Ureter (tissue), 1 donor: ENCODE data around the gene AMER3. TPM values are rescaled to one million over a fixed set of nuclear protein-coding genes. Genes with fewer than 3 reads are reported as not detected.

ENCODE experiments used
- DNase-seq: peaks from one replicate; pipeline ENCODE4 v3.0.0-alpha.2; 2020; ENCODE audit warnings: low spot score
- total RNA-seq: library from RNA; stranded (reverse); gene quantifications from one replicate; pipeline ENCODE4 v1.2.4, GENCODE V29; 2023
- donor health status: DM: yes; HTN: yes; CAD: no.

The AMER3 gene
- total RNA-seq, 1 donor from 2014 or later, result not detected

- DNase-seq, result no peak
Observed at GRCh38 chr2:130749641-130750040, 5.7 kb upstream of the AMER3 start.

DNA sequence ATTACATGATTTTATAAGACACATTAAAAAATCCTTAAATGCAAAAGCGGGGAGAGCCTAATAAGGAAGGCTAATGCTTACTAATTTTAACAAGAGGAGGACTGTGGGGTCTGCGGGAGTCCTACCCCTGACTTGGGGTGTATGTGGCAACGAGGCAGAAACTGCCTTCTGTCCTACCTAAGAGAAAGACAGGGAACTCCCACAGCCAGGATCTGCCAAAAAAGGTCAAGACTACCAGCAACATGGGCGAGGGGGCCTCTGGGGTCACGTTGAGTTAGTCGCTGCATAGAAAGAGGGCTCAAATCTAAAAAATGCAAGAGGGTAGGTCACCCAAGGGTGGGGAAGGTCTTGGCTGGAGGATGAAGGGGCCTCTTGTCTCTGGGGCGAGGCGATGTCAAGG, 529 bp upstream of the AMER3 start:
- no peak for DNase-seq

DNA sequence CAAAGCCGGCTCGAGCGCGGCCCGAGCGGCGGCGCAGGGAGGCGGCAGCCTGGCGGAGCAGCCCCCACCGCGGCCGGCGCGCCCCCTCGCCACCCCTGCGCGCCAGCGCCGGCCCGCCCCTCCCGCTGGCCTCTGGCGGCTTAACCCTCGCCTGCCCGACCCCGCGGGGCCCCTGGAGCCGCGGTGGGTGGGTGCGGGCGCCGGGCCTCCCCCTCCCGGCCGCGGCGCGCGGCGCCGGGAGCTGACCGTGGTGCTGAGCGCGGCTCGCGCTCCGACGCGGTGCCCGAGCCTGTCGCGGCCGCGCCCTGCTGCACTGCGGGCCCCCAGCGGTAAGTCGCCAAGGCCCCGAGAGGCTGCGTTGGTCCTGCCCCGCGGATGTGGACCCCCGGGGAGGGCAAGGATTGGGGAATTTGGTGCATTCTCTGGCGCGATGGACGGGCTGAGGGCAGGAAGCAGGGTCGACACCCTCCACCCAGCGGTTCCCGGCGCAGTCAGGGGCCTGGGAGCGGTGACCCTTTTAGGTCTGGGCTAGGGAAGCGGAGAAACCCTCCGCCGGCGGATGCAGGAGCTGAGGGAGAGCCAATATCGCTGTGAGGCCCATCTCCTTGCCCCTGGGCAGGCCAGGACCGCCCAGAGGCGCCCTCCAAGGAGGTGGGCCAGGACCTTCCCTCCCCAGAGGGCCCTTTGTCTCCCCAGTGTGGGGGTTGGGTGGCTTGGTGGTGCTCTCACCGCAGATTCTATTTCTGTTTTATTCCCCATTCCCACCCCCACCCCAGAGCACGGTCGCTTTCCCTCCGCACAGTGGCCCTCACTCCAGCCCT, 923 bp downstream of the AMER3 start:
- no peak for DNase-seq

GRCh38 chr2:130756874-130757668, 1.7 kb downstream of the AMER3 start:
- no peak for DNase-seq

GRCh38 chr2:130759906-130760753, 4.8 kb downstream of the AMER3 start:
- DNase-seq, result no peak

DNA sequence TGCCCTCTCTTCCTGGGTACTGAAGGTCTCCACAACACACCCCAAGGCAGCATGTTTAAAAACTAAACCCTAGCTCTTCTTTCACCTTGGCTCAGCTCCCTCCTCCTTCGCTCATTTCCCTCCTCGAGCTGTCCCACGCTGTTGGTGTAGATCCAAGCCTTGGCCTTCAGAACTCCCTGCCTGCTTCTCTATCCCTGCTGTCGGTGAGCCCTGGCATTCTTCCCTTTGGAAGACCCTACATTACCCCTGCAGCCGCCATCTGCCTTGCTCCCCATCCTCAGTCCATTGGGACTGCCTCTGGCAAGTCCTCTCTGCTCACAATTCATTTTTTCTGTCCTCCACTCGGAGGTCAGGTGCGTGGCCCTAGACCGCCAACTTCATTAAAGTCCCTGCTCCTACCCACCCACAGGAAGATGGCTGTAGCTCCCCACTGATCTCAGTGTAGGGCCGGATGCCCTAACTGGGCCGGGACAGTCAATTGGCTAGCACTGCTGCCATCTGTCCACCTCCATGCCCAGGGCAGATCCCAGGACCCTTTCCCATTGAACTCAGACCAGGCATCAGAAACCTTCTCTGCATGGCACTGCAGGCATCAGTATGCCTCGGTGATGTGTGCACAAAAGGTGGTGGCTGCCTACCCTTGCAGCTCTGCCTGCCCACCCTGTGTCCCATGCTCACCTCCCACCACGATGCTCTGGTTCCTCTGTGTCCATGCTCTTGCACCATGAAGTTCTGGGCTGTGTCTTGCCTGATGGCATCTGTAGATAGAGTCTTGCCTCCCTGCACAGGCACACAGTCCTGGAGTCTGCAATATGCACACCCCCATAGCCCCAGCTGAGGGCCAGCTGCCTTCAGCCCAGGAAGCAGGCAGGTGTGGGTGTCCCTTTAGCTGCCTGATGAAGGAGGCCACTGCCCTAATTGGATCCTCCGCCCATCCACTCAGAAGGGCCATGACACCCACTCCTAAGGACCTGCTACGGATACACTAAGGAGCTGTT, 5.7 kb downstream of the AMER3 start:
- no peak for DNase-seq

- no peak for DNase-seq
Observed at GRCh38 chr2:130762031-130762909, 6.9 kb downstream of the AMER3 start.

- DNase-seq, result no peak
Observed at GRCh38 chr2:130762910-130763385, 7.6 kb downstream of the AMER3 start.

DNA sequence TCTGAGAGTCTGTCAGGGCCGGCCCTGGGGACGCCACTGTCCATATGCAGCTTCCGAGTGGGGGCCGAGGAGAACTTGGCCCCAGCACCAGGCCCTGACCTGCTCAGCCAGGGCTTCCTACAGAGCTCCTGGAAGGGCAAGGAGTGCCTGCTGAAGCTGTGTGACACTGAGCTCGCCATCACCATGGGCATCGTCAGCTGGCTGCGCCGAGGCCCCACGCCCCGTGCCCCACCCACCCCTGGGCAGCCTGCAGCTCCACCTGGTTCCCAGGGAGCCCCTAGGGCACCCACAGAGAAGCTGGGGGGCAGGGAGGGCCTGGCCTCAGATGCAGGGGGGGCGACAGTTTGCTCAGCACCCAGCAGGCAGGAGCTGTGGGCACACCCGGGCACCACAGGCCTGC, 8.1 kb downstream of the AMER3 start:
- no peak for DNase-seq

GRCh38 chr2:130764035-130764820, 8.9 kb downstream of the AMER3 start:
- DNase-seq, result no peak

DNA sequence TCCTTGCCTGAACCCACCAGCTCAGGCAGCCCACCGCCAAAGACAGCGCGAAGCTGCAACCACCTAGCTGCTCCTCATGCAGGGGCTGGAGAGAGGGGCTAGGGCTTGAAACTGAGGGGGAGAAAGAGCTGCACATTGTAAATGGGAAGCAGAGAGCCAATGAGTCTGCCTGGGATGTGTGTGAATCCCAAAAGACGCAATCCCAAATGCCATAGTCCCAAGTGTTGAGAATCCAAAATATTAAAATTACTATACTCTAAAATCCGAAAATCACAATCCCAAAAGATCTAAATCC, 9.4 kb downstream of the AMER3 start:
- no peak for DNase-seq

DNA sequence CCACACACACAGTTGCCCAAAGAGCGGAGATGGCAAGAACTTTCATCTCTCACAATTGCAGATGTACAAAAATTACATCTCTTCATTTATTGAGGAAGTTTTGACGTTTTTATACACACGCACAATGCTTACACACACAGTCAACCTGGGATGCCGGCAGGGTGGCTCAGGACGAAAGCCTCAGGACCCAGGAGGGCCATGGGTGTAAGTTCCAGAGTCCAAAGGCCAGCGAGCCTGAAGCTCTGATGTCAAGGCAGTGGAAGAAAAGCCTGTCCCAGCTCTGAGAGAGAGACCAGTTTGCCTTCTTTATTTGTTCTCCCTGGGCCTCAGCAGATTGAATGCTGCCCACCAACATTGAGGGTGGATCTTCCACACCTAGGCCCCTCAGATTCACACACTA, 10.1 kb downstream of the AMER3 start:
- no peak for DNase-seq

- DNase-seq, result no peak
Observed at GRCh38 chr2:130766037-130766436, 10.7 kb downstream of the AMER3 start.

GRCh38 chr2:130766711-130767407, 11.5 kb downstream of the AMER3 start:
- no peak for DNase-seq

DNA sequence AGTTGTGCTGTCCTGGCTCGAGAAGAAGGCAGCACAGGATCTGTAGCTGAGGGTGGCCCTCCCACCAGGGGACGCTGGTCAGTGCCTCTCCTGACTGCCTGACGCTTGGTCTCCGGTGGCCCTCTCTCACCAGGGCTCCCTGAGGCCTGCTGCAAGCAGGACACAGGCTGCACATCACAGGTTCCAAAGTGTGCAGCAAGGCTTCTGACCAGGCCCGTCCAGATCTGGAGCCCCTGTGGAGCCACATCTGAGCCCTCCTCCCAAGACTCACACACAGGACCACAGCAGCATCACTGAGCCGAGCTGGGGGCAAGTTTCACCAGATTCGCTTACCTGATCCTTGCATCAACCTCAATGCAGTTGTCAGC, 12.1 kb downstream of the AMER3 start:
- DNase-seq, result no peak

DNA sequence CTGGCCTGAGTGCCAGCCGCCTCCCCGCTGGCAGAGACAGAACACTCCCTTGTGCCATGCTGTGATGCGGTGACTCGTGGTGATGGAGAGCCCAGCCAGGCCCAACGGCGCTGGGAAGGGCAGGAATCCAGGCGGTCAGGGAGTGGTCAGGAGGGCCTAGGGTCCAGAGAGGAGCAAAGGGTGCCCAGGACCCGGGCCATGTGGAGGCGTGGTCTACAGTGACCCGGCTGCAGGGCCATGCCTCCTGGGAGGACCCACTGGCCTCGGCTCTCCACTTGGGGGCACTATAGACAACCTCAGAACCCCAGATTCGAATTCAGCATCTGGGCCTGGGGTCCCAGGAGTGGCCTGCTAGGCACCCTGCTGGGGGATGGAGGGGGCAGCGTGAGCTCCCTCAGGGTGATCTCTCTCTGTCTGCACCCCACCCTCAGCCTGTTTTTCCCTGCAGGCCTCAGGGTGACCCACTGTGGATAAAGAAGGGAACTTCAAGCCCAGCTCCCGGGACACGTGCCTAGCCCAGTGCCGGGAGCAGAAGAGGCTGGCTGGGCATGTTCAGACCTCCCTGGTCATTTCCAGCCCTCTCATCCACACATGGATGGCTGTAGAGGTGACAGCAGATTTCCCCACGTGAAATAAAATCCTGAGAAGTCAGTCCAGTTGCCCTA, 13.0 kb downstream of the AMER3 start:
- no peak for DNase-seq

GRCh38 chr2:130769343-130769907, 14.1 kb downstream of the AMER3 start:
- DNase-seq, result no peak

DNA sequence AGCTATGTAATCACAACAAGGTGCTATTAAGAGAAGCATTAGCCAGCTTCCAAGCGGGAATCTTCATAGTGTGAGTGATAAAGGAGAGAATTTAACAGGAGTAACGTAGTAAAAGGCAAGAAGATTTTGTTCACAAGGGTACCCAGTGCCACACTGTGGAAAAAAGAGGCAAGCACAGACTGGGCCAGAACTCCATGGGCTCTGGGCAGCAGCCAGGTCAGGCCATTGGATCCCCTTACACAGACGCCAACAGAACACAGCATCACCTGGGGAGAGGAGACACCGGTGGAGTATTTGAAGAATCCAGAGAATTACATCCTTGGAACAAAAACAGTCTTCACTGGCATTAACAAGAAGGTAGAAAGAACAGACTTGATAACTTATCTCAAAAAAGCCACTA, 21.2 kb downstream of the AMER3 start:
- DNase-seq, result no peak
